ENCODE measurements around the gene NDUFS6.
A peak's percentile ranks its signal among the peaks of the same experiment; 100 is the strongest.

NDUFS6 gene

GRCh38 chr5:1763960-1764605 lies 37.1 kb upstream of the NDUFS6 start:
- intact Hi-C loops (cut with DNase I) = no loop called here
- DNase-seq = peak in 9 of 42 donors; percentile 2 to 36 (median 5)

GRCh38 chr5:1764606-1764960 lies 36.6 kb upstream of the NDUFS6 start:
- intact Hi-C loops (cut with DNase I) = no loop called here
- peak in 2 of 42 donors; percentile 3 to 25 for DNase-seq

- peak in 1 of 42 donors; percentile 4 for DNase-seq
- intact Hi-C loops (cut with DNase I) = no loop called here
Measured at GRCh38 chr5:1765141-1765879, 35.9 kb upstream of the NDUFS6 start.

GRCh38 chr5:1765880-1766235 lies 35.3 kb upstream of the NDUFS6 start:
- DNase-seq = no peak
- intact Hi-C loops (cut with DNase I) = no loop called here

GRCh38 chr5:1767524-1768282 lies 33.5 kb upstream of the NDUFS6 start:
- intact Hi-C loops (cut with DNase I) = no loop called here
- DNase-seq = no peak

GRCh38 chr5:1768283-1769000 lies 32.8 kb upstream of the NDUFS6 start:
- intact Hi-C loops (cut with DNase I) = no loop called here
- DNase-seq = no peak

- DNase-seq = no peak
- intact Hi-C loops (cut with DNase I) = no loop called here
Measured at GRCh38 chr5:1769017-1769640, 32.1 kb upstream of the NDUFS6 start.

GRCh38 chr5:1769752-1770442 lies 31.3 kb upstream of the NDUFS6 start:
- intact Hi-C loops (cut with DNase I) = no loop called here
- no peak for DNase-seq

GRCh38 chr5:1770443-1770802 lies 30.8 kb upstream of the NDUFS6 start:
- intact Hi-C loops (cut with DNase I) = no loop called here
- no peak for DNase-seq

GRCh38 chr5:1771149-1772065 lies 29.8 kb upstream of the NDUFS6 start:
- intact Hi-C loops (cut with DNase I) = no loop called here
- no peak for DNase-seq

GRCh38 chr5:1772634-1773033 lies 28.6 kb upstream of the NDUFS6 start:
- no peak for DNase-seq
- intact Hi-C loops (cut with DNase I) = no loop called here

- no peak for DNase-seq
- intact Hi-C loops (cut with DNase I) = no loop called here
Measured at GRCh38 chr5:1776831-1777230, 24.4 kb upstream of the NDUFS6 start.

GRCh38 chr5:1777281-1778137 lies 23.7 kb upstream of the NDUFS6 start:
- DNase-seq = no peak
- intact Hi-C loops (cut with DNase I) = no loop called here

- intact Hi-C loops (cut with DNase I) = no loop called here
Measured at GRCh38 chr5:1778138-1779020, 22.8 kb upstream of the NDUFS6 start.

GRCh38 chr5:1779021-1779680 lies 22.1 kb upstream of the NDUFS6 start:
- no peak for DNase-seq
- intact Hi-C loops (cut with DNase I) = no loop called here

More at GRCh38 chr5:1778138-1779020, 22.8 kb upstream of the NDUFS6 start:
- DNase-seq = no peak
